GM19455 (cell line): ENCODE results near the gene SPOP.
"Not testable (repeated sequence)": the region's sequence is repeated elsewhere in the genome, so short reads cannot be mapped to it uniquely, and the experiment has no call there.

ENCODE experiments used
- ATAC-seq: cut with Tn5 transposase; IDR thresholded peaks from one replicate; pipeline ENCODE4 v1.9.1; 2021; ENCODE audit not compliant: unreplicated experiment

Gene SPOP

GRCh38 chr17:49696233-49696761 lies 18.4 kb upstream of the SPOP start:
- ATAC-seq, result no peak

GRCh38 chr17:49695698-49696232 lies 17.9 kb upstream of the SPOP start:
- no peak for ATAC-seq

DNA sequence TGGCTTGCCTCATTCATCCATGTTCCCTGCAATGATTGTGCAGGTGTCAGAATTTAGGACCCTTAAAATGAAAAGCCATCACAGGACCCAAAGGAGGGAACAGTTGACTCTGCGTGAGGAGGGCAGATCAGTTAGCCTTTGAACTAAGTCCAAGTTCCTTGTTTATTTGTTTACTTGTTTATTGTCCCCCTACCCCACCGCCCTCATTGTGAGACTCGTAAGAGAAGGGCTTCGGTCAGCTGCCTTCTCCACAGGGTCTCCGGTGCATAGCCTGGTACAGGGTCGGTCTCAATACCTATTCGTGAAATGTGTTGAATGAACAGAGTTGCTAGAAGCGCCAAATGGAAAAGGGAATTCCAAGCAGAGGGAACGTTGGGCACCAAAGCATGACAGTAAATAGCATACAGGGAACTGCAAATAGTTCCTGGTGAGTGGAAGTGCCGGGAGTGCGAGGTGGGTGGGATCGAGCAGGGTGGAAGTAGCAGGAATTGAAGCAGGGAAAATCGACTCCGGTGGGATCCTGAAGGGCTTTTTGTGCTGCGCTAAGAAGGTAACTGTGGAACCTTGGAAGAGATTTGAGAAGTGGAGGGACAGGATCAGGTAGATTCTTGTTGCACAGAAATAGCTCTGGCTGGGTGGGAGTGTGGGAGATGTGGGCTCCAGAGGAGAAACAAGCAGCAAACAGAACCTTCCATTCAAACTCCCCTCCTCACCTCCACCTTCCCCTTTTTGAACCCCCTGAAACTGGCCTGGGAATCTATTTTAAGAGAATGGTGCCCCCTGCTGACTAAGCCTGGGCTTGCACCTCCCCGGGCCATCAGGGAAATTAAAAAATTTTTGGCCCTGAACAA lies 17.2 kb upstream of the SPOP start:
- ATAC-seq, result no peak

DNA sequence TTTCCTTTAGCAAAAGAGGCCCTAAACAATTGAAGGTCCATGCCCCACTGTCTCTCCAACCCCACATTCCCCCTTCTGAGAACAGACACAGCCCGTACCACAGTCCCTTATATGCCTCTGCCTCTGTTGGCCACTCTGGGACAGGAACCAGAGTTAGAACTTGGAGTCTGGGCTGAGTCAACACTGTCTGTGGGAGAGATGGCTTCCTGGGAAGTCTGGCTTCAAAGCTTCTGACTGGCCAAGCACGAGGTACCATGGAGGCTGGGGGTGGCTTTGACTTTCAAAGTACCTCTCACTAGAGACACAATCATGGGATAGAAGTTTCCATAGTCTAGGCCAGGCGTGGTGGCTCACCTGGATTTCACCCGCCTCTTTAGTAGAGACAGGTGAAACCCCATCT lies 14.9 kb upstream of the SPOP start:
- no peak for ATAC-seq

GRCh38 chr17:49691677-49692191 lies 13.8 kb upstream of the SPOP start:
- ATAC-seq, result no peak

GRCh38 chr17:49691086-49691676 lies 13.3 kb upstream of the SPOP start:
- ATAC-seq, result no peak

DNA sequence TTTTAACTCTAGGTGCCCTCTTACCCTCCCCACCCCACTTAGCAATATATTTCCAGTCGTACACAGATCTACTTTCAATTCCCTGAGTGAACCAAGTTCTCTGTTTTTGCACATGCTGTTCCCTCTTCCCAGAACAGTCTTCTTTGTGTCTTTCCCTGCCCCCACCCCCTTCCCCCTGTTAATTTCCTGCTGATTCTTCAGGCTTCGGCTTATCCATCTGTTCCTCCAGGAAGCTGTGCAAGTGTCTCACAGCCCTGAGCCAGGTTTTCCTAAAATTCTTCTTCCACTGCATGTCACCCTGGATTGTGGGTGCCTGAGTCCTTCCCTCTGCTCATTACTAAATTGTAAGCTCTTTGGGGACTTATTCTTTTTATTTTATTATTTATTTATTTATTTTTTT lies 12.4 kb upstream of the SPOP start:
- ATAC-seq, result no peak

DNA sequence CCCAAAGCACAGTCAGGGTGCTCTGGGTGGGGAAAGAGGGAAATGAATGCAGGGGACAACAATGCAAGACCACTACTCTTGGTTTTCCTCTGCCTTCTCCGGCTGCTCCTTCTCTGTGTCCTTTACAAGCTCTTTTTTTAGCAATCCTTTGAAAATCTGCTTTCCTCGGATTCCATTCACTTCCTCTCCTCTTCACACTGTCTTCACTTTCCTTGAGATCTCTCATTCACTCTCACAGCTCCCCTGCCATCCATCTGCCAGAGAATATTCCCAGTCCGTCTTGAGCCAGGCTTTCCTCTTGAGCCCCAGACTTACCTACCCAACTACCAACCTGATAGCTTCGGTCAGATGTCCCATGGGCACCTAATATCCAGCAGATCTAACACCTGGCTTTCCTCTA lies 11.0 kb upstream of the SPOP start:
- no peak for ATAC-seq

- no peak for ATAC-seq
Observed at GRCh38 chr17:49687878-49688491, 10.1 kb upstream of the SPOP start.

DNA sequence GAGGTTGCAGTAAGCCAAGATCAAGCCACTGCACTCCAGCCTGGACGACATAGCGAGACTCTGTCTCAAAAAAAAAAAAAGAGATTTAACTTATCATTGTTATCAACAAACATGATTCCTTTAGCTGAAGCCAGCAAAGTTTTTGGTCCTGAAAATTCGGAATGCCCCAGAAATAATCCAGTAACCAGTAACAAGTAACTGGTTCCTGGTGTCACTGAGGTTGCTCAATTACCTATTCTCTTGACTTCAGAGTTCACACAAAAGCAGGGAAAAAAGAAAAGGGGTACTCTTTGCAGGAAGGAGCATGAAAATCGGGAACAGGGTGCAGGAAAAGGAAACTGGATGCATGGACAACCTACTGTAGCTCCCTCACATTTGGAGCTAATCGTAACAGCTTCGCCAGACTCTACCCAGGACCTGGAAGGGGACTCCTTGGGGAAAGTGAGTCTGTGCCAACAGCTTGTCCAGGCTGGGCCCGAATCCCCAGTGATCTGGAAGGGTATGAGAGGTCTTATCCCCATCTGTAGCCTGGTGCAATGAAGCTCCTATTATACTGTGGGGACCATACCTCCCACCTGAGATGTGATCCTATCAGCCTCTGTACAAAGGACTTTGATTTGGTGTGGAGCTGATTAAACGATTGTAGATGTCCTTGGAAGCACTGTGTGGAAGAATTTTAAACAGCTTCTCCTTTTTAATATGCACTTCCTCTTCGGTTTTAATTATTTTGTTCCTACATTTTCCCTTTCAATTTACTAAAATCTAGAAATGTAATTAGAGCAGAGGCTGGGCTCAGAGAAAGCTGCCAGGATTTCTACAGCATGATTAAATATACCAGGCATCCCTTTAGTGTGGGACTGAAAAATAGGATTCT lies 3.4 kb upstream of the SPOP start:
- no peak for ATAC-seq

GRCh38 chr17:49680314-49680713 lies 2.4 kb upstream of the SPOP start:
- ATAC-seq, result no peak

- ATAC-seq, result no peak
Observed at GRCh38 chr17:49677134-49677932, 564 bp downstream of the SPOP start.

DNA sequence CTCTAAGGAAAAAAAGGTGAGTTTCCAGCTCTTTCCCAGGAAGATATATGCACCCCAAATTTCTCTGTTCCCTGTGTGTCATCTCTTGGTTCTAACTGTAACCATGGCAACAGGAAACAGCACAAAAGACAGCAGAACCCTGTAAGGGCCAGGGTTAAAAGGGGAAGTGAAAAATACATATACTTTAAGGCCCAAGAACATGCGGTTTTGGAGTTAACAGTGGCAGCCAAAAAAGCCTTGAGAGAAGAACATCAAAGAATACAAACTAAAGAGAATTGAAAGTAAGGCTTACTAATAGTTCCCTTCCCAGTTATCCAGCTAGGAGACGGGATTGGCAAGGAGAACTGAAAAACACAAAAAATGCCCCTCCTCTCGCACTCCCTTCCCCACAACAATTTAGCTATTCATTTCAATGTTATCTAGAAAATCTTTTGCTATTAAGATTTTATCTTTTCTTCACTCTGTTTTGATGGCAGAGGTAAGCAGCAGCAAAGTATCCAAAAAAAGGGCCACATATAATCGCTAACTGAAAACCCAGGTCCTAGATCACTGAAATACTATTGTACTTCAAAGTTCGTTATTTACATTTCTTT lies 1.5 kb downstream of the SPOP start:
- peak; percentile 57 for ATAC-seq

GRCh38 chr17:49674507-49674906 lies 3.4 kb downstream of the SPOP start:
- ATAC-seq, result no peak

GRCh38 chr17:49673679-49674078 lies 4.2 kb downstream of the SPOP start:
- ATAC-seq, result not testable (repeated sequence)

DNA sequence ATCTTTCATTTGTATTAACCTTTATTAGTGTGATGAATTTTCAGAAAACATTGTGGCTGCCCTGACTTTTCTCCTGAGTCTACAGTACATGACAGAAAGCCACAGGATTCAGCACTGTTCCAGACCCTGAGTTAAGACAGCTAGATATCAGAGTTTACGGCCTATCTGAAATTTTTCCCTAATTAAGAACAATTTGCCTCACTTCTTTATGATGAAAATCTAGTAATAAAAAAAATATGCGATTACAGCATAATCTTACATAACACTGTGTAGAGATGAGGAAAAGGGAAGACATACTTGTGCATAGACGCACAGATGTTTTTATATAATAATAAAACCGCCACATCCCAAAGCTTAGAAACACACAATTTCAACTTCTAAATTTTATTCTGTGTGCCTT lies 7.3 kb downstream of the SPOP start:
- ATAC-seq, result no peak

GRCh38 chr17:49670002-49670401 lies 7.9 kb downstream of the SPOP start:
- ATAC-seq, result no peak

DNA sequence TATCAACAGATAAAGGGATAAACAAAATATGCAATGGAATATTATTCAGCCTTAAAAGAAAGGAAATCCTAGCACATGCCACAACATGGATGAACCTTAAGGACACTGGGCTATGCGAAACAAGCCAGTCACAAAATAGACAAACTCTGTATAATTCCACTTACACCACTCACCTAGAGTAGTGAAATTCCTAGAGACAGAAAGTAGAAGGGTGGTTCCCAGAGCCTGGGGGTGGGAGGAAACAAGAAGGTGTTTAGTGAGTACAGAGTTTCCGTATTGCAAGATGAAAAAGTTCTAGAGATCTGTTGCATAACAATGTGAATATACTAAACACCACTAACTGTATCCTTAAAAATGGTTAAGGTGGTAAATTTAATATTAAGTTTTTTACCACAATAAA lies 10.0 kb downstream of the SPOP start:
- ATAC-seq, result no peak

DNA sequence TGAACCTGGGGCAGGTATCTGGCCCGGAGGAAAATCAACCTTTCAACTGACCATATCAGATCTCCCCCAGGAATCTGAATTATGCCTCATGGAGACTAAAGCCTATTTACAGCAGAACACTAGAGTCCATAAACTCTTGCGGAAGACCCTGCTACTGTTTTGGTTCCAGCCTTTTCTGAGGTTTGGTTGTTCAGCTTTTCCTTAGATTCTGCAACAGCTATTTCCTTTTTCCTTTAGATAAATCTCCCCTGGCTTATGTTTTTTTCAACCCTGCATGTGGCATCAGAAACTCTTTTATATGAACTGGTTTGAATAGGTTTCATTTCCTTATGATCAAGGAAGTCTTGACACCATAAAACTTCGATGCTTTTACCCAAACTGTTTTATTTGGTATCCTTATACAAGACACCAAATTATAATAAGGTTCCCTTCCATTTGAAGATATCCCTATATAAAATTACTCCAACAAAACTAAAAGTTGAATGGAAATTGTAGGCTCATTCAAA lies 13.1 kb downstream of the SPOP start:
- no peak for ATAC-seq
